DND-41 (cell line): ENCODE measurements around the gene TM9SF4.

Experiments
- ATAC-seq: fragments of 200-7000 bp; cut with Tn5 transposase; 3 replicates; pipeline ENCODE4 v1.9.1; 2021; ENCODE audit warnings: low read depth; ENCODE audit not compliant: insufficient read depth
- DNase-seq: peaks from one replicate; pipeline ENCODE4 v3.0.0-alpha.2; 2020
- H2AFZ ChIP-seq: 2 replicates; pipeline ENCODE4 v1.6.0; 2012; ENCODE audit warnings: low read depth, low read length
- H3K27ac ChIP-seq: 2 replicates; pipeline ENCODE4 v1.5.1; 2012; ENCODE audit warnings: low read length, inconsistent platforms
- H3K27me3 ChIP-seq: fragments of 200-600 bp; sonication (generic); 2 replicates; pipeline ENCODE4 v1.6.0; 2012; ENCODE audit warnings: low read length, mild to moderate bottlenecking, inconsistent platforms; ENCODE audit not compliant: insufficient read depth, poor library complexity
- H3K36me3 ChIP-seq: 2 replicates; pipeline ENCODE4 v1.5.1; 2012; ENCODE audit warnings: low read length, inconsistent platforms; ENCODE audit not compliant: insufficient read depth
- H3K4me1 ChIP-seq: 2 replicates; pipeline ENCODE4 v1.5.1; 2012; ENCODE audit warnings: mild to moderate bottlenecking, low read length; ENCODE audit not compliant: insufficient read depth
- H3K4me2 ChIP-seq: 2 replicates; pipeline ENCODE4 v1.6.0; 2012; ENCODE audit warnings: mild to moderate bottlenecking, moderate library complexity, low read length, inconsistent platforms; ENCODE audit not compliant: insufficient read depth
- H3K4me3 ChIP-seq, 2 experiments: fragments of 200-600 bp in 1 of 2; shearing (Covaris generic) in 1 of 2; 2 replicates each; pipeline ENCODE4 v1.5.1; 2012 to 2016; ENCODE audit warnings: inconsistent platforms in 2 of 2, low read length in 2 of 2, mild to moderate bottlenecking in 2 of 2, low read depth in 1 of 2, moderate library complexity in 1 of 2
- H3K79me2 ChIP-seq: 2 replicates; pipeline ENCODE4 v1.6.0; 2012; ENCODE audit warnings: low read length, inconsistent platforms; ENCODE audit not compliant: insufficient read depth
- H3K9ac ChIP-seq: 2 replicates; pipeline ENCODE4 v1.6.0; 2012; ENCODE audit warnings: low read depth, mild to moderate bottlenecking, inconsistent platforms, low read length, moderate library complexity
- H3K9me3 ChIP-seq: 2 replicates; pipeline ENCODE4 v1.5.1; 2012; ENCODE audit warnings: low read length, moderate library complexity, mild to moderate bottlenecking, inconsistent platforms; ENCODE audit not compliant: insufficient read depth, severe bottlenecking
- H4K20me1 ChIP-seq: 2 replicates; pipeline ENCODE4 v1.6.0; 2012; ENCODE audit warnings: low read length; ENCODE audit not compliant: insufficient read depth
- CTCF ChIP-seq: IDR thresholded peaks from 2 replicates; pipeline ENCODE4 v1.5.1; 2012; ENCODE audit warnings: borderline replicate concordance, low read length, moderate library complexity, mild to moderate bottlenecking; ENCODE audit not compliant: poor library complexity, severe bottlenecking; ENCODE audit errors: extremely low read depth
- EZH2 ChIP-seq: IDR thresholded peaks from 3 replicates; pipeline ENCODE4 v1.6.1; 2012; ENCODE audit warnings: borderline replicate concordance, low read depth, mild to moderate bottlenecking, moderate library complexity, low read length, inconsistent platforms; ENCODE audit not compliant: severe bottlenecking

The TM9SF4 gene

DNA sequence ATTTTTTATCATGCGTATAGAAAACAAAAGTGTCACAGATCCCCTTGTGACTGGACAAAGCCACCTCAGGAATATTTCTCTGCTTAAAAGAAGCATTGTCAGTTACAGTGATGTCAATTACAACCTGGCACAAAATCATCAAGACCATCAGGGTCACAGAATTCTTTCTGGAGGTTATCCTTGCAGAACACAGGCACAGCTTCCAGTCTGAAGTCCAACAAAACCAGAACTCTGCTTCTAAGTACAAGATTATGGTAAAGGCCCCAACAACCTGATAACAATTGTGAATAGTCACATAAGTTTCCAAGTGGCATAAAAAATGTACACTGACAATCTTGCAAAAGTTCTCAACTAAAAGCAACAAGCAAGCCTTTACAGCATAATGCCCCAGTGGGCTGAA, 77.0 kb downstream of the TM9SF4 start:
- H3K36me3 ChIP-seq, result 0 out of 2 replicates have a peak, but pooled peaks cover 2% of the 10 kb centered on the region
- H3K4me3 ChIP-seq, result no peak overlapping the region
- H3K27ac ChIP-seq, result no peak overlapping the region
- TF ChIP-seq EZH2 (no peak), CTCF (no peak)
- H3K9me3 ChIP-seq, result no peaks in the 10 kb centered on the region
- peaks cover 3% of the 10 kb centered on the region; the same call in 1 of the 2 replicates for H4K20me1 ChIP-seq
- H3K4me1 ChIP-seq, result peaks cover 26% of the 10 kb centered on the region
- no peak for ATAC-seq
- DNase-seq, result no peak
- no peaks in the 10 kb centered on the region for H3K27me3 ChIP-seq
- no peak overlapping the region for H3K9ac ChIP-seq
- H3K4me2 ChIP-seq, result no peak overlapping the region
- no peak overlapping the region for H2AFZ ChIP-seq
- peaks cover 9% of the 10 kb centered on the region for H3K79me2 ChIP-seq

- Histone ChIP-seq H3K4me3 (peak overlapping the region in 1 of 2 experiments; percentile 56; a peak in 1 of 4 replicates), H3K9ac (peak overlapping the region; percentile 74; the same call in 1 of the 2 replicates), H3K9me3 (no peaks in the 10 kb centered on the region), H3K79me2 (peaks cover 9% of the 10 kb centered on the region), H3K27ac (no peak overlapping the region), H3K36me3 (peaks cover 10% of the 10 kb centered on the region; the same call in 1 of the 2 replicates), H4K20me1 (peaks cover 8% of the 10 kb centered on the region; the same call in 1 of the 2 replicates), H2AFZ (no peak overlapping the region), H3K4me1 (peaks cover 26% of the 10 kb centered on the region), H3K27me3 (no peaks in the 10 kb centered on the region), H3K4me2 (peak overlapping the region; percentile 67)
- no peak for ATAC-seq
- DNase-seq, result no peak
- TF ChIP-seq CTCF (no peak), EZH2 (no peak)
These were observed 79.0 kb downstream of the TM9SF4 start for GRCh38 chr20:32188376-32189122.

DNA sequence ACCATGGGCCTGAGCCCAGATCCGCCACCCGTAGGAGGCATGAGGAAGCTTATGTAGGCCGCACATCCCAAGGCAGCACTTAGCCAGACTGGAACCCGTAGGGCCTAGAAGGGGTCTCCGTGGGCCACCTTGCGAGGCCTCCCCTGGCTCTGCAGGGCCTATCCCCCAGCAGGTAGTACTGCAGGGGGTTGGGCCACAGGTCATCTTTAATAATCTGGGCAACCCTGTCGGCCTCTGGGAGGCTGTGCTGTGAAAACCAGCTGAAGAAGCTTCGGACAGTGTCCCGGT, 79.6 kb downstream of the TM9SF4 start:
- peaks cover 26% of the 10 kb centered on the region for H3K4me1 ChIP-seq
- H3K79me2 ChIP-seq, result peaks cover 9% of the 10 kb centered on the region
- peak overlapping the region in 1 of 2 experiments; percentile 56; a peak in 2 of 4 replicates for H3K4me3 ChIP-seq
- no peak overlapping the region for H3K27ac ChIP-seq
- no peak for DNase-seq
- peak overlapping the region; percentile 62 for H2AFZ ChIP-seq
- TF ChIP-seq EZH2, result no peak
- no peak for TF ChIP-seq CTCF
- peaks cover 8% of the 10 kb centered on the region; the same call in 1 of the 2 replicates for H4K20me1 ChIP-seq
- H3K4me2 ChIP-seq, result peak overlapping the region; percentile 67
- peak overlapping the region; percentile 74 for H3K9ac ChIP-seq
- no peaks in the 10 kb centered on the region for H3K9me3 ChIP-seq
- ATAC-seq, result no peak
- peaks cover 13% of the 10 kb centered on the region; the same call in 1 of the 2 replicates for H3K36me3 ChIP-seq
- no peaks in the 10 kb centered on the region for H3K27me3 ChIP-seq
